ENCODE measurements around the gene GBE1.

GRCh38 chr3:81788044-81788443 is 26.6 kb upstream of the GBE1 start:
- TF ChIP-seq GATA2 (IDR thresholded peaks at IDR 0.05; ENCODE audit: low read depth, low read length), result no peak
- TF ChIP-seq GATA3 (IDR thresholded peaks at IDR 0.05; ENCODE audit: low read depth, low read length), result no peak

Data from SH-SY5Y (cell line).